GM19099 (cell line): ENCODE data around the gene S100A12.

ENCODE experiments used
- POLR2A ChIP-seq: IDR thresholded peaks from 3 replicates; pipeline ENCODE4 v1.6.1; 2011; ENCODE audit warnings: low read depth; ENCODE audit not compliant: insufficient read length; ENCODE audit errors: extremely low read depth

Gene S100A12

DNA sequence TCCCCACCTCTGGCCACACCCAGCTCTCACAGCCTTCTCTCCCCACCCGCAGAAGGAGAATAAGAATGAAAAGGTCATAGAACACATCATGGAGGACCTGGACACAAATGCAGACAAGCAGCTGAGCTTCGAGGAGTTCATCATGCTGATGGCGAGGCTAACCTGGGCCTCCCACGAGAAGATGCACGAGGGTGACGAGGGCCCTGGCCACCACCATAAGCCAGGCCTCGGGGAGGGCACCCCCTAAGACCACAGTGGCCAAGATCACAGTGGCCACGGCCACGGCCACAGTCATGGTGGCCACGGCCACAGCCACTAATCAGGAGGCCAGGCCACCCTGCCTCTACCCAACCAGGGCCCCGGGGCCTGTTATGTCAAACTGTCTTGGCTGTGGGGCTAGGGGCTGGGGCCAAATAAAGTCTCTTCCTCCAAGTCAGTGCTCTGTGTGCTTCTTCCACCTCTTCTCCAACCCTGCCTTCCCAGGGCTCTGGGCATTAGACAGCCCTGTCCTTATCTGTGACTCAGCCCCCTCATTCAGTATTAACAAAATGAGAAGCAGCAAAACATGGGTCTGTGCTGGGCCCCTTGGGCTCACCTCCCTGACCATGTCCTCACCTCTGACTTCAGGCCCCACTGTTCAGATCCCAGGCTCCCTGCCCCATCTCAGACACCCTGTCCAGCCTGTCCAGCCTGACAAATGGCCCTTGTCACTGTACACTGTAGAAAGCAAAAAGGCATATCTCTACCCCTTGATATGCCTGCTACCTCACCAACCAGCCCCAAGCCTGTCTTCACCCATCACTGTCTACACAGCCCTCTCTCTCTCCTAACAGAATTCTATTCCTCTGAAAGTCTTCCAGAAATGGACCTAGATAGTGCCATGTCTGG is 14.6 kb downstream of the S100A12 start:
- no peak for TF ChIP-seq POLR2A

- TF ChIP-seq POLR2A = no peak
Observed at GRCh38 chr1:153360190-153360589, 15.2 kb downstream of the S100A12 start.

DNA sequence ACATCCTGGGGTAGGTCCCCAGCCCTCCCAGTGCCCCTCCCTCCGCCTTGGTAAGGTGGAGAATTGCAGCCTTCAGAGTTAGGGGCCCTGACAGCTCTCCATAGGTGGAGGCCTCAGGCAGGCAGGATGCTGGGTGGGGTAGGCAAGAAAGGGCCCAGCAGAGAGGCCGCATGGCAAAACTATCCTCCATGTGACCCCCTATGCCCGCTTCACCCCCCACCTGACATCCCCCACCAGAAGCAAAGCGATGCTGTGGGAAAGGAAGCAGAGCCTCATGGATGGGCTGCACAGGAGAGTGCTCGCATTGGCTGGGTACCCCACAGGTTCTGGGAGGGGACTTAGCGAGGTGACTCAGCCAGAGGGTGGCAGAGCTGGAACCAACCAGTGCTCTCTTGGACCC is 16.2 kb downstream of the S100A12 start:
- no peak for TF ChIP-seq POLR2A

DNA sequence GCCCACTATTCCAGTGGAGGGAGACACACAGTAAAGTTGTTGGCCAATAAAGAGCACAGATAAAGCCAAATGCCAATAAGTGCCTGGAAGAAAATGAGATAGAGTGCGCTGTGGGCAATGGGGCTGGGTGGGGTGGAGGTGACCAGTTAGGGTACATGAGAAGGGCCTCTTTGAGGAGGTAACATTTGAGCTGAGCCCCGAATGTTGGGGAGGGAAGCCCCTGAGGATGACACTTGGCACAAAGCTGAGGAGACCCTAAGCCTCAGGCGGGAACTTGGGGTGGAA is 16.8 kb downstream of the S100A12 start:
- TF ChIP-seq POLR2A = no peak

DNA sequence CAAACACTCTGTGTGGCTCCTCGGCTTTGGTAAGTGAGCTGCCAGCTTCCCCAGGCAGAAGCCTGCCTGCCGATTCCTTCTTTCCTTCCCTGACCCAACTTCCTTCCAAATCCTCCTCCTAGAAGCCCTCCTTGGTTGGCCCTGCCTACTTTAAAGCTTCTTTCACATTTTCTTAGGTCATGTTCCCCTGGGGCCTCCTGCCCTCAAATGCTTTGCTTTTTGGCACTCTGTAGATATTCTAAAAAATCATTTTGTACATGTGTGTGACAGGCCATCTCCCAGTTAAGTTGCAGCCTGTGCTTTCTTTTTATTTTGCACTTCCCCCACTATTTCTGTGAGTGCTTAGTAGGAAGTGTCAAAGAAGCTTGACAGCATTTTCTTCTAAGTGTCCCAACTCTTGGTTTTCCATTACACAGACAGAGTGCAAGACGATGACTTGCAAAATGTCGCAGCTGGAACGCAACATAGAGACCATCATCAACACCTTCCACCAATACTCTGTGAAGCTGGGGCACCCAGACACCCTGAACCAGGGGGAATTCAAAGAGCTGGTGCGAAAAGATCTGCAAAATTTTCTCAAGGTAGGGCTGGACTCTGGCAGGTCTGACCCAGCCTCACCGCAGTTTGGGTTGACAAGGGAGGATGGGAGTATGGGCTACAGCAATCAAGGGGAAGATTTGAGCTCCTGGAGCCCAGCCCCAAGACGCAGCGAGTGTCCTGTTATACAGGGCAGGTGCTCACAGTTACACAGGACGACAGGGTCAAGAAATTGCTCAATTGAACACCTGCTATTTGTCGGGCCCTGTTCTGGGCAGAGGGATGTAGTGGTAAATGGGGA is 17.3 kb downstream of the S100A12 start, which contains the start of gene S100A9:
Gene S100A9 (plus strand): TSS at position 2 of the 838 bp plus-strand sequence. CDS start 430 bp downstream, at position 432.
- TF ChIP-seq POLR2A = no peak

DNA sequence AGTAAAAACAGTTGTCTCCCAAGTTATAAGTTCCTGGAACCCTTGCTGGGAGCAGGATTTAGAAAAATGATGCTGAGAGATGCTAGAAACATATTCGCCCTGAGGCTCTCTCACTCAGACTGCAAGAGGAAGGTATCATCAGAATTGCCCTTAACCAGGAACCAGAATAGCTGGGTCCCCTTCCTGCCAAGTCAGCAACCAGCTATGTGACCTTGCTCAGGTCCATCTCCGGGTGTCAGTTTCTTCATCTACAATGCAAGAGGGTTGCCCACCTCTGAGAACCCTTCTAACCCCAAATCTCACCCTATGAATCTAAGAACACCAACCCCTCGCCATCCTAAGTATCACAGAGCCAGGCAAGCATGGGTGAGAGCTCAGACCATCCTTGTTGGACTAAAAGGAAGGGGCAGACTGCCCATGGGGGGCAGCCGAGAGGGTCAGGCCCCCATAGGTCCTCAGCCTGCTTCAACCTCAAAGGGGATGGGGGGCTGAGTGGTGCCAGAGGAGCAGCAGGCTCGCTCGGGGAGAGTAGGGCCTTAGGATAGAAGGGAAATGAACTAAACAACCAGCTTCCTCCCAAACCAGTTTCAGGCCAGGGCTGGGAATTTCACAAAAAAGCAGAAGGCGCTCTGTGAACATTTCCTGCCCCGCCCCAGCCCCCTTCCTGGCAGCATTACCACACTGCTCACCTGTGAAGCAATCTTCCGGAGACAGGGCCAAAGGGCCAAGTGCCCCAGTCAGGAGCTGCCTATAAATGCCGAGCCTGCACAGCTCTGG is 18.2 kb downstream of the S100A12 start:
- no peak for TF ChIP-seq POLR2A

- no peak for TF ChIP-seq POLR2A
Observed at GRCh38 chr1:153356392-153357075, 18.9 kb downstream of the S100A12 start.

DNA sequence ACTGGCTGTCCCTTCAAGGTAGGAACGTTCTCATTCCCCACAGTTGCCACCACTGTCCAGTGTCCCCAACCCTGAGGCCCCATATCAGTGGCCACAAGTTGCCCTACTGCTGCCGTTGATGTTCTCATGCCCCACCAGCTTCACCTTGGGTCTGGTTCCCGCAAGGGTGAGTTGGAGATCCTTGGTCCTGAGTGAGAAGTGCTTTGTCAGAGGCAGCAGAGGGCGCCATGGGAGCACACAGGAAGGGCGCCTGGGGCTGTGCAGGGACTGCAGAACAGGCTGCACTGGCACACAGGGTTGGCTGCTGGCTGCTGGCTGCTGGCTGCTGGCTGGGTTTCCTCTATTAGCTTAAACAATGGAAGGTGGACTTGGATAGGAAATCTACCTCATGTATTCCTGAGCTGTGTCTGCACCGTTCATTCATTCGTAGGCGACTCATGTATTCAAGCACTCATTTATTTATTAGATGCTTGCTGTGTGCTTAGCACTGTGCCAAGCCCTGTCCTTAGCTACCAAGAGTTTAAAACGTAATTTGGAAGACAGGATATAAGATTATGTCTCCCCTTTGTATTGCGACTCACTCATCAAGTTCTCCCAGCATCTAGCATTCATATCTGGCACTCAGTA is 19.9 kb downstream of the S100A12 start:
- TF ChIP-seq POLR2A = no peak

GRCh38 chr1:153354515-153355193 is 20.8 kb downstream of the S100A12 start:
- no peak for TF ChIP-seq POLR2A

DNA sequence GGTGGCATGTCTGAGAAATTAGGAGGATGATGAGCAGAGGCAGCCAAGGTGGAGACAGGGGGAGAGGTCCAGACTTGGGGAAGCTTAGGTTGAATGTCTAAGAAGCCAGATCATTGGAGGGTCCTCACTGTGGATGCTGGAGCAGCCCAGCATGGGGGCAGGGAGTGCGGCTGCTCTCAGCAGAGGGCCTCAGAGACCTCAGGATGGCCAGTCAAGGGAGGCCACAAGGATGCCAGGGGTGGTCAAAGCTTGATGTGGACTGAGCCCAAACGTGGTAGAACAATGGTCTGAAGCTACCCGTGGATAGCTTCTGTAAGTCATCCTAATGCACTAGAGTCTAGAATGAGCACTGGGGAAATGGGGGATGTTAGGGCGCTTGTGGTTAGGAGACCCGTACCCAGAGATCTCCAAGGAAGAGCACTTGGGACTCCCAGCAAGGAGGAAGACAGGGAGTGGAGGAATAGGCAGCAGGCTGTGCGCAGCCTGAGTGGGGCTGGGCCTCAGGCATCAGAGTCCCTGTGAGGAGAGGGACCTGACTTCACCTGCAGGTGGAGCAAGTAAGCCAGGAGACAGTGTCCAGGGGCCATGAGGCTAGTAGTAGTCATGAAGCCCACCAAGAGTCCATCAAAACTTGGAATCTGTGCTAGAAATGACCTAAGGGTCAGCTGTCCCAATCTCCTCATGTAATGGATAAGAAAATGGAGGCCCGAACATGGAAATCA is 22.0 kb downstream of the S100A12 start:
- TF ChIP-seq POLR2A = no peak

DNA sequence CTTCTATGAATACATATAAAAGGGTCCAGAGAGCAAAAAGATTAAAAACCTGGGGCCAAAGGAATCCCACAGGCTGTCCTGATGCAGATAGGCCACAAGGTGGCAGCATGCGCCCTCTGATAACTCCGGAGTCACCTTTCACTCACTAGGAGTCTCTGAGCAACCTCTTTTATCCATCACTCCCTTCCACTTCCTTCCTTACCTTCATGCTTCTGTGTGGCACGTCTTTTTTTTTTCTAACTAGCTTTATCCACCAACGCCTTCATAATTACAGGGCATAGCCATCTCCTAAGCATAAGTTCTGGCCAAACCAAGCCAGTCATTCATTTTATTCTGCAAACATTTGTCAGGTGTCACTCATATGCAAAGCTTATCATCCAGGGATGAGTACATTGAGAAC is 22.9 kb downstream of the S100A12 start:
- TF ChIP-seq POLR2A = no peak

DNA sequence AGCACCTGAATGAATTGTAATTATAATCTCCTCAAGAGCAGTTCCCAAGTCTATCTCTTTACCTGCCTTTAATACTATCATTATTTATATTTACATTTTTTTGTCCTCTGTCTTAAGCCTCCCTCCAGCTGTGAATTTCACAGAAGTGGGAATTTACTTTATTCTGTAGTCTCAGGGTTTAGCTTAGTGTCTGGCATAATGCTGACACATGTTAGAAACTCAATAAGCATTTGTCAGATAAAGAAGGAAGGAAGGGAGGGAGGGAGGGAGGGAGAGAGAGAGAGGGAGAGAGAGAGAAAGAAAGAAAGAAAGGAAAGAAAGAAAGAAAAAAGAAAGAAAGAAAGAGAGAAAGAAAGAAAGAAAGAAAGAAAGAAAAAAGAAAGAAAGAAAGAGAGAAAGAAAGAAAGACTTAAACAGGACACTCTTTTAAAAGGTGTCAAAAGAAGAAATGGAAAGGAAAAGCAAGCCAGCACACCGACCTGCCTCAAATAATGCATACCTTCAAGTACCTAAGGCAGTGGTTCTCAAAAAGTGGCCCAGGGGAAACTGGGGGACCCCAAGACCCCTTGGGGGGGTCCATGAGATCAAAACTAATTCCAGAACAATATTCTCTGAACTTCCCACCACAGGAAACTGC is 25.0 kb downstream of the S100A12 start:
- TF ChIP-seq POLR2A = no peak
